BLaER1 treated with 17β-estradiol and CSF1 and Interleukin-3, amounts not matched to agents 10 nM and 100 nM (cell line): ENCODE measurements around the gene A2M.

Experiments
- H3K27ac ChIP-seq, 11 experiments: shearing (Covaris generic); formaldehyde crosslinking; 2 replicates each; pipeline ENCODE4 v1.8.1; 2022
- H3K27me3 ChIP-seq, 11 experiments: shearing (Covaris generic); formaldehyde crosslinking; 2 replicates each; pipeline ENCODE4 v1.8.1; 2022
- H3K36me3 ChIP-seq, 11 experiments: shearing (Covaris generic); formaldehyde crosslinking; 2 replicates each; pipeline ENCODE4 v1.8.1; 2022
- H3K4me1 ChIP-seq, 10 experiments: shearing (Covaris generic); formaldehyde crosslinking; 2 replicates each; pipeline ENCODE4 v1.8.1; 2022
- H3K4me2 ChIP-seq, 11 experiments: shearing (Covaris generic); formaldehyde crosslinking; 2 replicates each; pipeline ENCODE4 v1.8.1; 2022
- H3K4me3 ChIP-seq, 10 experiments: shearing (Covaris generic); formaldehyde crosslinking; 2 replicates each; pipeline ENCODE4 v1.8.1; 2022
- H3K9ac ChIP-seq, 11 experiments: shearing (Covaris generic); formaldehyde crosslinking; 2 replicates each; pipeline ENCODE4 v1.8.1; 2022
- H3K9me3 ChIP-seq, 11 experiments: shearing (Covaris generic); formaldehyde crosslinking; replicated peaks in 1 of 11; 2 replicates each; pipeline ENCODE4 v1.8.1; 2022
- H4K20me1 ChIP-seq, 11 experiments: shearing (Covaris generic); formaldehyde crosslinking; 2 replicates each; pipeline ENCODE4 v1.8.1; 2022
- Cebpa-rat ChIP-seq, 11 experiments: shearing (Covaris generic); IDR thresholded peaks; 2 replicates each; pipeline ENCODE4 v1.8.1; 2022

Gene A2M

DNA sequence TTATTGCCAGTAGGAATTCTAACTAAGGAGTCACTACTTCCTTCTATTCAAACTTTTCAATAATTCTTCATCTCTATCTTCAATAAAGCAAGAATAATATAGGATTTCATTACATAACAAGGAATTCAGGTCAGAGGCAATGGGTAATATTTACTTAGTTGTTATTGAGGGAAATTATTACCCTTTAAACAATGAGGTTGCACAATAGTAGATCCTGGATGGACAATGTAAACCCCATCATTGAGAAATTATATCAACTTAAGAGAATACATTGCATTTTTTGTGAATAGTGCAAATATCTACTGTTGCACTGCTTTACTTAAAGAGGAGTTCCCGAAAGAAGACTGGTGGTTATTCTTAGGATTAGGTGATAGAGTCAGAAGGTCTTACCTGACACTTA is 43.8 kb downstream of the A2M start:
- H3K4me2 ChIP-seq: no peak overlapping the region
- no peaks in the 10 kb centered on the region for H4K20me1 ChIP-seq
- no peak overlapping the region for H3K27ac ChIP-seq
- no peak overlapping the region for H3K9ac ChIP-seq
- H3K9me3 ChIP-seq: no peaks in the 10 kb centered on the region
- no peaks in the 10 kb centered on the region for H3K27me3 ChIP-seq
- no peak for TF ChIP-seq Cebpa-rat (IDR thresholded peaks at IDR 0.05)
- peaks cover 0 to 3% (median 0%) of the 10 kb centered on the region in 10 experiments; a peak in 6 of 20 replicates for H3K4me1 ChIP-seq
- H3K36me3 ChIP-seq: peaks cover 0 to 24% (median 0%) of the 10 kb centered on the region in 11 experiments; a peak in 2 of 22 replicates
- no peak overlapping the region for H3K4me3 ChIP-seq

DNA sequence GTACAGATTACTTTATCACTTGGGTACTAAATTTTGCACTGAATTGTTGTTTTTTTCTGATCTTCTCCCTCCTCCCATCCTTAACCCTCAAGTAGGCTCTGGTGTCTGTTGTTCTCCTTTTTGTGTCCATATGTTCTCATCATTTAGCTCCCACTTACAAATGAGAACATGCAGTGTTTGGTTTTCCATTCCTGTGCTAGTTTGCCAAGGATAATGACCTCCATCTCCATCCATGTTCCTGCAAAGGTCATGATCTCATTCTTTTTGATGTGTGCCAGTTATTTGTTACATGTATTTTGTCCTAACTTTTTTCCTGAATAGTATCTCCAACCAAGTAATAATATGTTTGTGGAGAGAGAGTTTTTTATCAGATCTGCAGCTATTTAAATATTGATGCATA is 44.2 kb downstream of the A2M start:
- peaks cover 0 to 2% (median under 1%) of the 10 kb centered on the region in 11 experiments; a peak in 6 of 22 replicates for H3K9me3 ChIP-seq
- no peak overlapping the region for H3K4me3 ChIP-seq
- no peak overlapping the region for H3K4me2 ChIP-seq
- no peak overlapping the region for H3K27ac ChIP-seq
- no peak for TF ChIP-seq Cebpa-rat (IDR thresholded peaks at IDR 0.05)
- H4K20me1 ChIP-seq: no peaks in the 10 kb centered on the region
- no peak overlapping the region for H3K9ac ChIP-seq
- peaks cover 0 to 8% (median 1%) of the 10 kb centered on the region in 10 experiments; a peak in 8 of 20 replicates for H3K4me1 ChIP-seq
- H3K27me3 ChIP-seq: no peaks in the 10 kb centered on the region
- H3K36me3 ChIP-seq: peaks cover 0 to 23% (median 0%) of the 10 kb centered on the region in 11 experiments; a peak in 2 of 22 replicates

DNA sequence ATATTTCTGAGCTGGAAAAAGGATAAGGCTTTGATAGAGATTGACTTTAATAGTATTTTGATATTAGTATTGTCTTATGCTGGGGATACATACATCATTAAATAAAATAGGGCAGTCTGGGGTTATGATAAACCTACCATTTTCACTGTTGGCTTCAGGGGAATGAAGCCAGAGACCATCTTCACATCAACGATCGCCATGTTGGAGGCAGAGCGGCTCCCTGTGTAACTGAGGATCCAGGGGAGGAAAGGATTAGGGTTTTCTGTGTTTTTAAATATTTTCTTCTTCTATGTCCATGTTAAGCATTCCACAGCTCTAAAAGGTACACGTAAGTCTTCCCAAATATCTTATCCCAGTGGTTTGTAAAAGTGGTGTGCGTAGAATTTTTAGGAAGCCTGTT is 45.4 kb downstream of the A2M start:
- Histone ChIP-seq H3K36me3 (peaks cover 0 to 18% (median 0%) of the 10 kb centered on the region in 11 experiments; a peak in 4 of 22 replicates), H3K9me3 (peaks cover 6 to 14% (median 12%) of the 10 kb centered on the region in 11 experiments; a peak in 20 of 22 replicates), H3K4me3 (no peak overlapping the region), H3K4me1 (peaks cover 0 to 19% (median 3%) of the 10 kb centered on the region in 10 experiments; a peak in 8 of 20 replicates), H3K27ac (no peak overlapping the region), H4K20me1 (no peaks in the 10 kb centered on the region), H3K4me2 (no peak overlapping the region), H3K9ac (no peak overlapping the region), H3K27me3 (peaks cover 0 to 8% (median 0%) of the 10 kb centered on the region in 11 experiments; a peak in 3 of 22 replicates)
- TF ChIP-seq Cebpa-rat (IDR thresholded peaks at IDR 0.05): no peak

DNA sequence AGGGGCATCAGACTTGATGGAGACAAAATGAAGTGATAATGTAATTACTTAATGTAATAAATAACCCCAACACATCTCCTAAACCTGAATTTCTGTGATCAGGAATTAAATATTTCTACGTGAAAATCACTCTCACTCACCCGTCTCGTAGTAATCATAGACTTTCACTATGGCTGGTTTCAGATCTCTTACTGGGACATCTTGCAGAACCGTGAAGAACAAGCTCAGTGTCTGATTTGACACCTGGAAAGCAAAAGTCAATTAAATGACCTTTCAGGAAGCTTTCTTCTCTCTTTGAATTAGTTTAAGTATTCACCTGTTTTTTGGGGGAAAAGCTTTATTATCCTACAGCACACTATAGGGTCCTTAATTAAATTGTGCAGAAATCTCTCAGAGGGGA is 47.1 kb downstream of the A2M start:
- peaks cover 0 to 17% (median 5%) of the 10 kb centered on the region in 11 experiments; a peak in 9 of 22 replicates for H3K27me3 ChIP-seq
- no peak overlapping the region for H3K27ac ChIP-seq
- H3K4me2 ChIP-seq: no peak overlapping the region
- peaks cover 0 to 11% (median 0%) of the 10 kb centered on the region in 11 experiments; a peak in 3 of 22 replicates for H3K36me3 ChIP-seq
- H4K20me1 ChIP-seq: no peaks in the 10 kb centered on the region
- peaks cover 8 to 17% (median 14%) of the 10 kb centered on the region in 11 experiments; a peak in 20 of 22 replicates for H3K9me3 ChIP-seq
- H3K4me3 ChIP-seq: no peak overlapping the region
- no peak overlapping the region for H3K9ac ChIP-seq
- peaks cover 0 to 26% (median 6%) of the 10 kb centered on the region in 10 experiments; a peak in 12 of 20 replicates for H3K4me1 ChIP-seq
- no peak for TF ChIP-seq Cebpa-rat (IDR thresholded peaks at IDR 0.05)

DNA sequence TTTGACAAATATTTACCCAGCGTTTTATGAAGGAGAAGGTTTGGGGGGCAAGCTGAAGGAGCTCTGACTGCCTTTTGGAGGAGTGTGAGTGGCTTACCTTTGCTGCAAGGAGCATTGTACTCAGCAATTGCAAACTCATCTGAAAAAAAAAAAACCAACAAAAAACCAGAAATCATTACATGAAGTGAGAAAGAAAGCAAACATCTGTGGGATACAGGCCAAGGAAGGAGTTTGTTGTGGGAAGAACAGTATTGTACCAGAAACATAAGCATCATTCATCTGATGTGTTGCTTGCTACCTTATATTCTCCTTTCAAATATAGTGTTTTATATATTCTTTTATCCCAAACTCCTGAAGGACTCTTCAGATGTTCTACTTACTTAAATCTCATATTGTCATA is 47.6 kb downstream of the A2M start:
- H3K4me2 ChIP-seq: no peak overlapping the region
- H3K9ac ChIP-seq: no peak overlapping the region
- H3K9me3 ChIP-seq: peaks cover 8 to 17% (median 14%) of the 10 kb centered on the region in 11 experiments; a peak in 20 of 22 replicates
- TF ChIP-seq Cebpa-rat (IDR thresholded peaks at IDR 0.05): no peak
- peaks cover 0 to 29% (median 7%) of the 10 kb centered on the region in 10 experiments; a peak in 12 of 20 replicates for H3K4me1 ChIP-seq
- H3K4me3 ChIP-seq: no peak overlapping the region
- no peak overlapping the region for H3K27ac ChIP-seq
- peaks cover 0 to 17% (median 5%) of the 10 kb centered on the region in 11 experiments; a peak in 9 of 22 replicates for H3K27me3 ChIP-seq
- H4K20me1 ChIP-seq: no peaks in the 10 kb centered on the region
- H3K36me3 ChIP-seq: peaks cover 0 to 11% (median 0%) of the 10 kb centered on the region in 11 experiments; a peak in 3 of 22 replicates

DNA sequence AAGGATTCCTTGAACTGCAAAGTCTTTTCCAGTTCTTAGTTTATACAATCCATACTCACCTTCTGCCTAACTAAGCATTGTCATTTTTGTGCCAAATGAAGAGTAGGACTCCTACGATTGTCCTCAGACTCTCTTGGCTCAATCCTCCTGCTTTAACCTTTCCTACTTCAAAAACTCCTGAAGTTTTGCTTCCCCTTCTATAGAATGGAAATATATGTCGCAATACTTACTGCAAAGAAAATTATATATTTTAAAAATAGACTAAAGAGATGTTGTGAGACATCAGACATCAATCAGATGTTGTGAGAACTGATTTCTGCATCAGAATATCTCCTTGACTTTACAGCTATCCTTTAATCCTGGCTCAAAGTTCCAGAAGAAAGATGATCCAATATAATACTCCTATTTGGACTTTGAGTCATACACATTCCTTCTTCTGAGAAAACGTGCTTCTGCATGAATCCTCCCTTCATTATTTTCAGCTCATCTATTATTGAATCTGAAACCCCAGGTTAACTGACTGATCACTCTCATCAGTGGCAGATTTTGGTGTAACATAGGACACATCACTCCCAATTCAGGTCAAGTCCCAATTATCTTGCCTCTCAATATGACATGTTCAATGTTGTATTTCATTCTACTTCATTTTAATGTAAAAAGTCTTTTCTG is 48.8 kb downstream of the A2M start:
- TF ChIP-seq Cebpa-rat (IDR thresholded peaks at IDR 0.05): peak in 7 of 11 experiments; percentile 63 to 94 (median 82); a peak in 12 of 22 replicates
- Histone ChIP-seq H3K9ac (no peak overlapping the region), H3K36me3 (peaks cover 0 to 11% (median 0%) of the 10 kb centered on the region in 11 experiments; a peak in 2 of 22 replicates), H3K27ac (no peak overlapping the region), H3K4me1 (peaks cover 0 to 29% (median 7%) of the 10 kb centered on the region in 10 experiments; a peak in 12 of 20 replicates), H3K4me2 (peak overlapping the region in 4 of 11 experiments; percentile 9 to 91 (median 50); a peak in 8 of 22 replicates), H3K27me3 (peaks cover 0 to 17% (median 5%) of the 10 kb centered on the region in 11 experiments; a peak in 9 of 22 replicates), H4K20me1 (no peaks in the 10 kb centered on the region), H3K9me3 (peaks cover 8 to 17% (median 14%) of the 10 kb centered on the region in 11 experiments; a peak in 20 of 22 replicates), H3K4me3 (no peak overlapping the region)

DNA sequence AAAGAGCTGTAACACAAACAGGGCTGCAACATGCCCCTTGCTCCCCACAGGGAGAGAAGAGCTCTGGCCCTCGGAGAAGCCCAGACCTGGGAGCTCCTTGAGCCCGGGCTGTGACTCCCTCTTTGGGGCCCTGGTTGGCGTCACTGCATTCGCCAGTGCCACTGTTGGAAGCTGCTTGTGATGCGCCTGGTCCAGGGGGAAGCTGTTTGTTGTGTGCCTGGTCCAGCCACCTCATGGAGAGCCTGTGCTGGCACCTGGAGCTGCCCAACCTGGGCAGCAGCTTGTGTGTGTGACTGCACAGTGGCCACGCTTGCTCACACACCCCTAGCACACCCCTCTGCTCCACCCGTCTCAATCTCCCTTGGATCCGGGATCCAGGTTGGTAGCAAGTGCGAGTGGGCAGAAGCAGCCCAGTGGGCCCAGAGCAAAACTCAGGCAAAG is 49.5 kb downstream of the A2M start:
- no peak for TF ChIP-seq Cebpa-rat (IDR thresholded peaks at IDR 0.05)
- H3K4me2 ChIP-seq: peak overlapping the region in 4 of 11 experiments; percentile 9 to 91 (median 50); a peak in 7 of 22 replicates
- H3K36me3 ChIP-seq: peaks cover 0 to 11% (median 0%) of the 10 kb centered on the region in 11 experiments; a peak in 2 of 22 replicates
- no peaks in the 10 kb centered on the region for H4K20me1 ChIP-seq
- H3K4me3 ChIP-seq: peak overlapping the region in 2 of 10 experiments; percentile 71 to 91; a peak in 1 of 20 replicates
- H3K9ac ChIP-seq: no peak overlapping the region
- peaks cover 0 to 29% (median 7%) of the 10 kb centered on the region in 10 experiments; a peak in 12 of 20 replicates for H3K4me1 ChIP-seq
- peaks cover 8 to 17% (median 14%) of the 10 kb centered on the region in 11 experiments; a peak in 20 of 22 replicates for H3K9me3 ChIP-seq
- H3K27me3 ChIP-seq: peaks cover 0 to 17% (median 5%) of the 10 kb centered on the region in 11 experiments; a peak in 9 of 22 replicates
- H3K27ac ChIP-seq: no peak overlapping the region

DNA sequence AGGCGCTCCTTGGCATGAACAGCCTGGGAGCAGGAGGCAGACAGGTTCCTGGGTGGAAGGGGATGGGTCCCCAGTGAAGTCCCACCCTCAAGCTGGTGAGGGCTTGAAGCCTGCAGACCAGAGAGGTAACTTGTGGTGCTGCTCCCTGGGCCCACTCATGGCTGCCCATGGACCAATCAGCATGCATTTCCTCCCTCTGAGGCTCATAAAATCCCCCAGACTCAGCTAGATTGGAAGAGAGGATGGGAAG is 50.2 kb downstream of the A2M start:
- Histone ChIP-seq H3K9me3 (peaks cover 8 to 17% (median 14%) of the 10 kb centered on the region in 11 experiments; a peak in 20 of 22 replicates), H3K27ac (no peak overlapping the region), H3K4me2 (peak overlapping the region in 6 of 11 experiments; percentile 22 to 96 (median 90); a peak in 7 of 22 replicates), H3K4me3 (peak overlapping the region in 8 of 10 experiments; percentile 14 to 91 (median 78); a peak in 14 of 20 replicates), H3K27me3 (peaks cover 0 to 17% (median 5%) of the 10 kb centered on the region in 11 experiments; a peak in 9 of 22 replicates), H3K36me3 (peaks cover 0 to 11% (median 0%) of the 10 kb centered on the region in 11 experiments; a peak in 2 of 22 replicates), H3K4me1 (peaks cover 0 to 29% (median 7%) of the 10 kb centered on the region in 10 experiments; a peak in 12 of 20 replicates), H4K20me1 (no peaks in the 10 kb centered on the region), H3K9ac (no peak overlapping the region)
- TF ChIP-seq Cebpa-rat (IDR thresholded peaks at IDR 0.05): no peak
